ENCODE data around the gene GCM1.
A peak's percentile ranks its signal among the peaks of the same experiment; 100 is the strongest.
"Not testable (repeated sequence)": the region's sequence is repeated elsewhere in the genome, so short reads cannot be mapped to it uniquely, and the experiment has no call there.

Gene GCM1

GRCh38 chr6:53148684-53149083 is at the start of gene GCM1:
Gene GCM1, minus strand, starts transcription at chr6:53148841. Its CDS starts 3,209 bp downstream, at chr6:53145632.
- no peak for DNase-seq

- DNase-seq = no peak
These were observed 48.9 kb upstream of the GCM1 start for GRCh38 chr6:53197553-53197952.

GRCh38 chr6:53195048-53195447 is 46.4 kb upstream of the GCM1 start:
- DNase-seq = no peak

GRCh38 chr6:53192682-53193188 is 44.1 kb upstream of the GCM1 start:
- no peak for DNase-seq

- no peak for DNase-seq
These were observed 40.9 kb upstream of the GCM1 start for GRCh38 chr6:53189554-53189953.

- no peak for DNase-seq
These were observed 40.2 kb upstream of the GCM1 start for GRCh38 chr6:53188833-53189232.

GRCh38 chr6:53180678-53181077 is 32.0 kb upstream of the GCM1 start:
- DNase-seq = no peak

GRCh38 chr6:53179961-53180651 is 31.5 kb upstream of the GCM1 start:
- DNase-seq = no peak

GRCh38 chr6:53178837-53179432 is 30.3 kb upstream of the GCM1 start:
- no peak for DNase-seq

GRCh38 chr6:53175027-53175426 is 26.4 kb upstream of the GCM1 start:
- no peak for DNase-seq

- DNase-seq = no peak
These were observed 23.8 kb upstream of the GCM1 start for GRCh38 chr6:53172468-53172803.

GRCh38 chr6:53171605-53172467 is 23.2 kb upstream of the GCM1 start:
- DNase-seq = peak; percentile 73

GRCh38 chr6:53168516-53169267 is 20.1 kb upstream of the GCM1 start:
- DNase-seq = no peak

GRCh38 chr6:53165293-53165692 is 16.7 kb upstream of the GCM1 start:
- no peak for DNase-seq

- no peak for DNase-seq
These were observed 14.0 kb upstream of the GCM1 start for GRCh38 chr6:53162606-53163005.

GRCh38 chr6:53161481-53162009 is 12.9 kb upstream of the GCM1 start:
- no peak for DNase-seq

- no peak for DNase-seq
These were observed 10.9 kb upstream of the GCM1 start for GRCh38 chr6:53159558-53159957.

GRCh38 chr6:53158076-53158475 is 9.4 kb upstream of the GCM1 start:
- not testable (repeated sequence) for DNase-seq

GRCh38 chr6:53155279-53155678 is 6.6 kb upstream of the GCM1 start:
- DNase-seq = not testable (repeated sequence)

GRCh38 chr6:53154794-53155193 is 6.2 kb upstream of the GCM1 start:
- DNase-seq = no peak

- no peak for DNase-seq
These were observed 5.4 kb upstream of the GCM1 start for GRCh38 chr6:53154071-53154470.

GRCh38 chr6:53152576-53152975 is 3.9 kb upstream of the GCM1 start:
- DNase-seq = no peak

GRCh38 chr6:53151676-53152075 is 3.0 kb upstream of the GCM1 start:
- DNase-seq = no peak

All from NCI-H1694 (cell line).